GM18868 (cell line): ENCODE data around the gene ECI1.

ENCODE experiments used
- ATAC-seq: cut with Tn5 transposase; IDR thresholded peaks from one replicate; pipeline ENCODE4 v1.9.1; 2021; ENCODE audit warnings: mild to moderate bottlenecking, moderate library complexity; ENCODE audit not compliant: unreplicated experiment

ECI1 gene

DNA sequence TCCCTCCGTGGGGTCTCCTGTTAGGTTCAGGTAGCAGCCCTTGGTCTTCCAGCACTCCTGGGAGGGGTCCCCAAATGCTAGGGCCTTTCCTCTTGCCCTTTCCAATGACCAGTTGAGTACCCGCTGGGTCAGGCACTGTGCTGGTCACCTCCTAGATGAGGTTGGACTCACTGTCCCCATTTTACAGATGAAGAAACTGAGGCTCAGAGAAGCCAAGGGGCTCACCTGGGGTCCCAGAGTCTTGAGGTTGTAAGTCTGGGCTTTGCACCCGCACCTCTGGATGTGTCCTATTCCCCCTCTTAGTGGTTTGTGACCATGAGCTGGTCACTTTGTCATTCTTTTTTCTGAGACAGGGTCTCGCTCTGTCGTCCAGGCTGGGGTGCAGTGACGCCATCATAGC is 53.6 kb downstream of the ECI1 start:
- ATAC-seq, result no peak

DNA sequence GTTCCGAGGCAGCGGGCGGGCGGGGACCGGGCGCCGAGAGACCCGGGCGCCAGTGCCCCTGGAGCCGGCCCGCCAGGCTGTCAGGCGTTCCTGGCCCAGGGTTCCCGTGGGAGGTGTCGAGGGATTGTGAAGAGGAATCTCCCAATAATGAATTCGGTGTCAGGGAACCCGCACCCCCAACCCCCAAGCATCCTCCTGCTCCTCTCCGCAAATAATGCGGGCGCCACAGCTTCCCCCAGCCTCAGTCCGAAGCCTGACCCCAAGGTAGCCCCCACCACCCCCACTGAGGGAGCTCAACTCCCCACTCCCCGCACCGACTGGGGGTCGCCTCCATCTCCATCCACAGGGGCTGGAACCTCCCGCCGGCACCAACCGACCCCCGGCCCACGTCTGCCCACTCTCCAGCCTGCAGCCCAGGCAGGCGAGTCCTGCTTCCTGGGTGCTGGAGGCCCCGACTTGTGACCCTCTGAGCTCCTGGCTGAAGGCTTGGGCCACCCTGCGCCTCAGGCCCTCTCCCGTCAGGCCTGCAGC is 54.3 kb downstream of the ECI1 start:
- ATAC-seq, result no peak

DNA sequence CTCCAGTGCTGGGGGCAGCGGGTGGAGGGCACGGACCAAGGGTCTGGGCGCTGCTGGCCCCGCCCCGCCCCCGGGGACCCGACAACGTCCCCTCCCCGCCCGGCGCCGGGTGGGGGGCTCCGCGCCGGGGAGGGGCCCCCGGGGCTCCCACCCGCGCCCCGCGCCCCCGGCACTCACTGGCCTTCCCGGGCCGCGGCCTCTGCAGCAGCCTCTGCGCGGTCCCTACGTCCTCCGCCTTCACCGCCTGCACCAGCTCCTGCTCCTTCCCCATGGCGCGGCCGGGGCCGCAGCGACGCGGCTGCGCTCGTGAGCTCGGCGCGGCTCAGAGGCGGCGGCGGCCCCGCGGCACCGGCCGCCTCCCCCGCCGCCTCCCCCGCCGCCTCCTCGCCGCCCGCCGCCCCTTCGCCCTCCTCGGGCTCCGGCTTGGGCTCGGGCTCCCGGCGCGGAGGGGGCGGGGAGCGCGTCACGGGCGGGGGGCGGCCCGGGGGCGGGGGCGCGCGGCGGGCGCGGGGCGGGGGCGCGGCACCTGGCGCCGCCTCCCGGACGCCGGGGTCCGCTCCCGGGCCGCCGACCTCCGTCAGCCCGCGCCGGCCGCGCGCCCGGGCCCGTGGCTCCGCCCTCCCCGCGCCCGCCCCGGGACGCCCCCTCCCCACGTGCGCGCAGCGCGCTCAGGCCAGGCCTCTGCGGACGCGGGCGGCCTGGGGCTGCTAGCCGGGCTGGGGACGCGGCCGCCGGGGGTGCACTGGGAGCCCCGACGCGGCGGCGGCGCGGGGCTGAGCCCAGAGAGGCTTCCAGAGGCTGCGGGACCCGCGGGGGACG is 55.0 kb downstream of the ECI1 start, which contains the start of gene CASKIN1:
TSS of gene CASKIN1 (minus strand) at position 444 of the 819 bp plus-strand sequence. CDS start at position 271, 173 bp downstream.
- ATAC-seq, result no peak

DNA sequence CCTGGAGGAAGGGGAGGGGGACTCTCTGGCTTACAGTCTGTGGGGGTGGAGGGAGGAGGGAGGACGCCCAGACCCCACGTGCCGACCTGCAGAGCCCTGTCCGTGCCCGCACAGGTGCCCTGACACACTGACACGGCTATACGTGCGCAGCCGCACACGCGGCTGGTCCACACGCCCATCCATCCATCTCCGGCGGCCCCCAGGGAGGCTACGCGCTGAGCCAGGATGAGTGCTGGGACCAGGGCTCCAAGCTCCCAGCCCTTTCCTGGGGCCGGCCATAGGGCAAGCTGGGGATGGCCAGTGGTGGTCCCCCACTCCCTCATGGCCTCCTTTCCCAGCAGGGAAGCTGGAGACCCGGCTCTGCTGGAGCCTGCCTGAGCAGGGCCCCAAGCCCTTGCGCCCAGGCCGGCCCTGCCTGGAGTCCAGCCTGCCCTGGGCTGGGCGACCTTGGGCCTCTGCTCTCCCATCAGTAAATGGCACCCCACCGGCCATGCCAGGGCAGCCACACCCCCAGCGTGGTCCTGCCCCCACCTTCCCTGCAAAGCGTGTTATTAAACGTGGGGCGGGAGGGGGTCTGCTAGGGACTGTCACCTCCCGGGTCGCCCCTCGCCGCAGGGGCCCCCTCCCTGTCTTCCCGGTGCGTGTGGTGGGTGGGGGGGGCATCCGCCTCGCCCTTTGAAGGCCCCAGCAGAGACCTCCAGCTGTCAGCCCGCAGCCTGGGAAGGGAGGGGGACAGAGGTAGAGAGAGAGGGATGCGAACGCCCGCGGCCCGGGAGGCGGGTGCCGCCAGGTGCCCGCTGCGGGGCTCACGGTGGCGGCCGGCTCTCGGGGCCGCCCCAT is 55.8 kb downstream of the ECI1 start:
- ATAC-seq, result no peak

DNA sequence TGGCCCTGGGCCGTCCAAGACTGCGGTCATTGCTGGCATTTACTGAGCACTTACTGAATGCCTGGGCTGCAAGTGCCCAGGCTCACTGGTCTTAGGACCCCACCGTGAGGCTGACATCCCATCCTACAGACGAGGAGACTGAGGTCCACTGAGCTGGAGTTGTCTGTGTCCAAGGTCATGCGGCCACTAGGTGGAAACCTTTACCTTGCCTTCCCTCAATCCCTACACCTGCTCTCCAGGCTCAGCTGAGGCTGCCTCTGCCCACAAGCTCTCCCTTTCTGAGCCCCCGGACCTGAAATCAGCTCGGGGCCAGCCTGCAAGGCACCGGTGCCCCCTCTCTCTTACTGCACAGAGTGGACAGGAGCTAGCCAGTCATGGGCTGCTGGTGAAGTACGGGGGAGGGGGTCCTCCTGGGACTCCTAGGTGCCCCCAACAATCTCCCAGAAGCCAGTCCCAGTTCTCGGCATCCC is 56.5 kb downstream of the ECI1 start:
- ATAC-seq, result no peak

DNA sequence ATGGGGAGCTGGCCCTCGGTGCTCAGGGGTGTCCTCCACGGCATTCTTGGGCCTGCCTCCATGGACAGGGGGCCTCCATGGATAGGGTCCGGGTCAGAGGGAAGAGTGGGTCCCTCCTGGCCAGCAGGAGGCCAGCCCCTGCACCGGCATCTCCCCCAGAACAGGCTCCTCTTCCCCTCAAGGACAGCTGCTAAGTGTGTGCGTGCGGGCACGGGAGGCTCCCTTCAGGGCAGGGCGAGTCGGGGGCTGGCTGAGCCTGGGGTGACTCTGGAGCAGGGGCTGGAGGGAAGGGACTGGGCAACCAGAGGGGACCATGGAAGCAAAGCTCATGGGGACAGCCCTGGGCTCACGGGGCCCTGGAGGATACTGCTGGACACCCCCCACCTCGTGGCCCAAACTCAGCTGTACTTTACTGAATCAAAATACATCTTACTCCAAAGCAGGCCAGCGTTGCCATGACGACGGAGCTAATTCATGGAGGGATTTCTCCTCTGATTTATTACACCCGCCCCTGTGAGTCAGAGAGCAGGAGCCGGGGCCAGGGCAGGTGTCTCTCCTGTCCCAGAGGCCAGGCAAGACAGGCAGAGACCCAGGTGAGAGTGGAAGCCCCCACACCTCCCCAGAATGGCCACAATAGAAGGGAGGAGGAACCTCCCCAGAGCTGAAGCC is 57.1 kb downstream of the ECI1 start:
- no peak for ATAC-seq

DNA sequence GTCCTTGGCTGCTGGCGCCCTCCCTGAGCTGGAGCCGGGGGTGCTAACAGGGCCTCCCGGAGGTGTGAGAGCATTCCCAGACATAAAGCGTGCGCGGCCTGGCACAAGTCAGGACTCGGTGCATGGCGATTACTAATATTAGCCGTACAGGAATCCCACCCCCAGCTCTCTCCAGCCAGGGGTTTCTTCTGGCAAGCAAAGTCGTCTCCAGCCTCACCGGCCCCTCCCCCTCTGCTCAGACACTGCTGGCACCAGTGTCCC is 60.0 kb downstream of the ECI1 start:
- no peak for ATAC-seq

DNA sequence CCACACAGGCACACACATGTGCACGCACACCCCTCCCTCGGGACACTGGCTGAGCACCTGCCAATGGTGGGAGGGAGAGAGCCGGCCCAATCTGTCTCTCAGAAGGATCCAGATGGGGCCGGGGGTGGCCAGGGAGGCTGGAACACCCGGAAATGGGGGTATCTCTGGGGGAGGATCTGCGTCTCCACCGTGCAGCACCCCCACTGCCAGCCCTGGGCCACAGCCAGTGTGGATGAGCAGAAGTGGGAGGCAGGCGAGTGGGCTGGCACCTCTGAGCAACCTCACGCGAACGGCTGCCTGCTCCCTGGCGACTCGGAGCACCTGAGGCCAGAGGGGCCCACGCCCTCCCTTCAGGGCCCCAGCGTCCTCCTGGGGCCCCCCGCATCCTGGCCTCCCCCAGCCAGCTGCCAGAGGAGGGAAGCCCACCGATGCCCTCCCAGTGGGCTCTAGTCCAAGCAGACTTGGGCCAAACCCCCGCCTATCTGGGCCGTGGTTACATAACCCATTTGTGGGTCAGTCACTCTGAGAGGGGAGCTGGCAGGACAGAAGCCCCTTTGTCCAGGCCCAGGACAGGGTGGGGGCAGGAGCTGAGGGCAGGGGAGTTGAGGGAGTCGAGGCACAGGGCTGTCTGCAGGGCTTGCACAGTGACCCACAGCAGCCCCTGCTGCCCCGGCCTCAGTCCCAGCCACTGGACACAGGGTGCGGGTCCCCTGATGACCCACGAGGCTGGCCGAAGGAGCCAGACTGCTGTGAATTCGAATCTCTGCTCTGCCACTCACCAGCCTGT is 60.5 kb downstream of the ECI1 start:
- no peak for ATAC-seq

DNA sequence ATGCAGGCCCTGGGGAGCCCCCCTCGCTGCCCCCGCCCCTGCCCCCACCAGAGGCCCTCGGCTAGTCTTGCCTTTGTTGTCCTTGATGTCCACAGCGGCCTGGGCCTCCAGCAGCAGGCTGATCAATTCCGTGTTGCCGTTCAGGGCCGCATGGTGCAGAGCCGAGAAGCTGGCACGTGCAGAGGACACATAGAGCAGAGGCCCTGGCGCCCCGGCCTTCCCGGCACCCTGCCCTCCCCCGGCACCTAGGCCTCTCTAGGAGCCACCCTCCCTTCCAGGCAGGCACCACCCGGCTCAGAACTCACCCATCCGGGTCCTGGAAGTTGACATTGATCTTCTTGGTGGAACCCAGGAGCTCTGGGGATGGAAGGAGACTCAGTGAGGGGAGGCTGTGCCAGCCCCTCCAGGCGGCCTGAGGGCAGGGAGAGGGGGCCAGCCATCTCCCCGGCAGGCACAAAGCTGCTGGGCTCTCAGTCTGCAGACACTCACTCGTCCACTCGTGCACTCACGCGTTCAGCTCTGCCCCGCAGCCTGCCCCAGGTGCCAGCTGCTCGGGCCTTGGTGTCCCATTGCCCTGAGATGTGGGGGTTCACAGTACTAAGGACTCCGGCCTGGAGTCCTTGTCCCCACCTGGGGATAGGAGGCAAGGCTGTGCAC is 61.3 kb downstream of the ECI1 start:
- ATAC-seq, result no peak
